CD4-positive, alpha-beta T cell treated with Interleukin-6 at 100 ng/mL for 8 hours (primary cell): ENCODE results near the gene SLC4A1AP.
"Not testable (repeated sequence)": the region's sequence is repeated elsewhere in the genome, so short reads cannot be mapped to it uniquely, and the experiment has no call there.

Experiments used
- DNase-seq: peaks from one replicate; pipeline ENCODE4 v3.0.0-alpha.2; 2020; ENCODE audit warnings: mixed read lengths, low spot score

The SLC4A1AP gene, protein sequence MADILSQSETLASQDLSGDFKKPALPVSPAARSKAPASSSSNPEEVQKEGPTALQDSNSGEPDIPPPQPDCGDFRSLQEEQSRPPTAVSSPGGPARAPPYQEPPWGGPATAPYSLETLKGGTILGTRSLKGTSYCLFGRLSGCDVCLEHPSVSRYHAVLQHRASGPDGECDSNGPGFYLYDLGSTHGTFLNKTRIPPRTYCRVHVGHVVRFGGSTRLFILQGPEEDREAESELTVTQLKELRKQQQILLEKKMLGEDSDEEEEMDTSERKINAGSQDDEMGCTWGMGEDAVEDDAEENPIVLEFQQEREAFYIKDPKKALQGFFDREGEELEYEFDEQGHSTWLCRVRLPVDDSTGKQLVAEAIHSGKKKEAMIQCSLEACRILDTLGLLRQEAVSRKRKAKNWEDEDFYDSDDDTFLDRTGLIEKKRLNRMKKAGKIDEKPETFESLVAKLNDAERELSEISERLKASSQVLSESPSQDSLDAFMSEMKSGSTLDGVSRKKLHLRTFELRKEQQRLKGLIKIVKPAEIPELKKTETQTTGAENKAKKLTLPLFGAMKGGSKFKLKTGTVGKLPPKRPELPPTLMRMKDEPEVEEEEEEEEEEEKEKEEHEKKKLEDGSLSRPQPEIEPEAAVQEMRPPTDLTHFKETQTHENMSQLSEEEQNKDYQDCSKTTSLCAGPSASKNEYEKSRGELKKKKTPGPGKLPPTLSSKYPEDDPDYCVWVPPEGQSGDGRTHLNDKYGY

DNA sequence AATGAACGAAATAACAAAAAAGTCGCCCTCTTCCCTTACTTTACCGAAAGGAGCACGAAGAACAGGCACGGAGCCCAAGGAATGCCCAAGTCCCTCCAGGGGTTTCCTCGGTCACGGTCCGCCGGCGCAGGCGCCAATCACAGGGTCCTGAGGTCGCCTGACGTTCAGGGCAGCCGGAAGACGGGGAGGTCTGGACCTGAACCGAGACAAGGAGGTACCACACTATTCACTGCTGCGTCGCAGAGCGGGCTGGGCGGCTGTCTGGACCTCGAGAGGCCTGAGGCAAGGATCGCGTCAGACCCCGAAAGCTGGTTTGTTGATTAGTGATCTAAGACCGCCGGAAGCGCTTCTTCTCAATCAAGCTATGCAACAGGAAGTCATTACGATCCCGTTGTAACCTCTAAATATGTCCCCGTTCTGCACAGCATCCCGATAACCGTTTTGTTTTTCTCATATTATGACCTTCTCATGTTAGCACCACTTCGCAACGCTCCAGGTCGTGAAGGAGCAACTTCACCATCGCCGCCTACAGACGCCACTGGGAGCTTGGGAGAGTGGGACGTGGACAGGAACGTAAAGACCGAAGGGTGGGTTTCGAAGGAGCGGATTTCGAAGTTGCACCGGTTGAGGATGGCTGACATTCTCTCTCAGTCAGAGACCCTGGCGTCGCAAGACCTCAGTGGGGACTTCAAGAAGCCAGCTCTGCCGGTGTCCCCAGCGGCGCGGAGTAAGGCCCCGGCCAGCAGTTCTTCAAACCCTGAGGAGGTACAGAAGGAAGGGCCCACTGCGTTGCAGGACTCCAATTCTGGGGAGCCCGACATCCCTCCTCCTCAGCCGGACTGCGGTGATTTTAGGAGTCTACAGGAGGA is at the start of gene SLC4A1AP, which contains the start of gene SUPT7L:
Gene SLC4A1AP, plus strand, starts transcription at position 605 of the 869 bp plus-strand sequence. Its CDS starts 26 bp downstream, at position 631.
Gene SUPT7L, minus strand, starts transcription at position 330 of the 869 bp plus-strand sequence. CDS start 1,422 bp downstream, outside the sequence.
- DNase-seq, result peak; percentile 62

DNA sequence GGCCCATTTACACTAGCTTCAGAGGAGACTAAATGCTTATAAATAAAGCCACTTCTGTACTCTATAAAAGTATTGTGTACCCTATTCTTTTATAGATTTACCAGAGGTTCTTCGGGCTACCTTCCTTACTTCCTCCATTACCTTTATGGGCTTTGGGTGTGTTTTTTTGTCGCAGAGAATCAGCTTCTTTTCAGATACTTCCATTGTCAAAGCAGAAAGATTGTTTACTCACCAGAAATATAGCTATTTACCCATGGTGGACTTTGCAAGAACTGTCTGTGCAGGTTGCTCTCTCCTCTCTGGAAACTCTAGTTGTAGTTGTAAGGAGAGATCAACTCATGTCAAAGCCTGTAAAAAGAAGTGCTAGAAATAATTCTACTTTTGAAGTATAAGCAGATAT is 49.7 kb upstream of the SLC4A1AP start:
- no peak for DNase-seq

DNA sequence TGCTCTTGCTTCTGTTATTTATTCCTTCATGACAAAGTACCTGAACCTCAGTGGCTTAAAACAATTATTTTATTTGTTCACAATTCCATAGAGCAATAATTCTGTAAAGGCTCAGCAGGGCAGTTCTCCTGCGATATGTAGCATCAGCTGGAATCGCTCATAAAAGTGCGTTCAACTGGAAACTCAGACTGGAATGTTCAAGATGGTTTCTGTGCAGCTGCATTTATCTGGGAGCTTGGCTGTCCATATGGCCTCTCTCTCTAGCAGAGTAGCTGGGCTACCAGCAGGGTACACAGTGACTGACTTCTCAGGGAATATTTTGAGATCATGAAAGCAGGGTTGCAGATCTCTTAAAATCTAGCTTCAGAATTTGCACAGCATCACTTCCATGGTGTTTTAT is 48.4 kb upstream of the SLC4A1AP start:
- DNase-seq, result no peak

DNA sequence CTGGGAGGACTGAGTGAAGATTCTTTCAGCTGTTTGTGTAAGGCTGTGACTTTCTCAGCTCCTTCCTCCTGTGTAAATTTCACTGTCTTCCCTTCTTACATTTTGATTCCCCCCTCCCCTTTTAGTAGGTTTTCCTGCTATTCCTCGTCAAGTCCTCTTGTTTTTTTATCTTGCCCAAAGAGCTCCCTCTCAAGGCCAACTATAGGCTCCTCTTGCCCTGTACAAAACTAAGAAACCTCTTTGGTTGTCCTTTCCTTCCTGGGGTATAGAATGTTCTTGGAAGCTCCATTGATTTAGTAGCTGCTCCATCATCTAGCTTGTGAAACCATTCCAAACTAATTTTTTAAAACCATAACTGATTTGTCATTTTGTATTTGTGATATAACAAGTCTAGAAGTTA is 42.2 kb upstream of the SLC4A1AP start:
- DNase-seq, result no peak

DNA sequence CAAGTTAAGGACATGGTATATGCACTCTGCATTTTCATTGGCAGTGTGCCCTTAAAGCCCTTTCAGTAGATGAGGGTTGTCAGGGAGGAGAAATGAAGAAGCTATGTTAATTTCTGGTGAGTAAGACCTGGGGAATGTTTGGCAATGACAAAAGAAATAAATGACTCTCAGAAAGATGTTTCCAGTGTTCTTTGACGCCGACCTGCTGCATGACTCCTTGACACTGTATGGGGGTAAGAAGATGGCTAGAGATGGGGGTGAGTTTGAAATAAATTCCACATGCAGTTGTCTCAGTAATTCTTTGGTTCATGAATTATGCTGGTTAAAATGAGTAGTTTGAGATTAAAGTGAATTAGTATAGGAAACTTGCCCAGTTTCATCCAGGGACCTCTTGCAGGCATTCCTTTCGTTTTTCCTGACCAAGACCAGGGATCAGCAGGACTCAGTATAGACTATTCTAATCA is 40.7 kb upstream of the SLC4A1AP start:
- DNase-seq, result no peak

DNA sequence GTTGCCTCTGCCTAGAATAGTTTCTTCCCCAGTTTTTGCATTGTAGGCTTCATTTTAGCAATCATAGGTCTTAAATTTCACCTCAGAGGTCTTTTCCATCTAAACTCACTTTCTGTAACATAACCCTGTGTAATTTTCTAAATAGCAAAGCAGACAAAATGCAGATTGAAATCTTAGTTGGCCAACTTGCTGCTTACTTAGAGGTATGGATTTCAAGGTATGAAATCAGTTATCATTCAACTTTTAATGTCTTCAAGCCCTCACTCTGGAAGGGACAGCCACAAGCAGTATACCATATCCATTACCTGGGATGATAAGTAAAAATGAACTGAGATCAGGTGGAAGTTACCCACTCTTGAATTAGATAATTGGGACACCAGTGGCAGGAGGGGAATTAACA is 38.7 kb upstream of the SLC4A1AP start:
- DNase-seq, result no peak

DNA sequence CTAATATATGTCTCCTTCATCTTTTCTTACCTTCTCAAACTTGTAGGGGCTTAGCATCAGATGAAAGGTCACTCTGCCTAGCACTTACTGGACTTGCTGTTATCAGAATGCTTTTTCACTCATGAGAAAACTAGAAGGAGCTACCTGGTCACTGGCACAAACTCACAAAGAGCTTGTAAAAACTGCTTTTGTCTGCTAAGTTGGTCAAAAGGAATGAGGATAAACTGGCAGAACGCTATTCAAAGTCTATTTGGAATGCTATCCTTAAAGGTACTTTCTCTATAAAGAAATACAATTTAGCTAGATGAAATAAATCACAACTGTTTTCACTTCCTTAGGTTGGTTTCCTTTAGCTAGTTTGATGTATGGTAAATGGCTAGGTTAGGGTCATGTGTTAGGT is 37.4 kb upstream of the SLC4A1AP start:
- not testable (repeated sequence) for DNase-seq

DNA sequence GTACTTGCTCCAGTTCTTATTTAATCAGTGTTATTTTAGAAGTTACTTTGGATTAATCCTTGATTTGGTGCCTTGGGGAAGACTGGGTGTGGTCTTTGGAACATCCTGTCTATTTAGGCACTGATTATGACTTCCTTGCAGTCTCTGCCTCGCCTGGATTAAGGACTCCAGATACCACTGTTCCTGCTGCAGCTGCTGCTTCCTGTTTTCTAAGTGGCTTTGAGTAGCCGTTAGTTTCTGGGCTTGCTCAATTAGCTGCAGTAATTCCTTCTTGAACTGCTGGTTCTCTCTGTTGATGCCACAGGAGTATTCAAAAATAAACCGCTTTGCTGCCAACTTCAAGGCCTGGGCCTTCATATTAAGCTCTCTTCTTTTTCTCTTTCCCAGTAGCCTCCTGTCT is 36.8 kb upstream of the SLC4A1AP start:
- not testable (repeated sequence) for DNase-seq

DNA sequence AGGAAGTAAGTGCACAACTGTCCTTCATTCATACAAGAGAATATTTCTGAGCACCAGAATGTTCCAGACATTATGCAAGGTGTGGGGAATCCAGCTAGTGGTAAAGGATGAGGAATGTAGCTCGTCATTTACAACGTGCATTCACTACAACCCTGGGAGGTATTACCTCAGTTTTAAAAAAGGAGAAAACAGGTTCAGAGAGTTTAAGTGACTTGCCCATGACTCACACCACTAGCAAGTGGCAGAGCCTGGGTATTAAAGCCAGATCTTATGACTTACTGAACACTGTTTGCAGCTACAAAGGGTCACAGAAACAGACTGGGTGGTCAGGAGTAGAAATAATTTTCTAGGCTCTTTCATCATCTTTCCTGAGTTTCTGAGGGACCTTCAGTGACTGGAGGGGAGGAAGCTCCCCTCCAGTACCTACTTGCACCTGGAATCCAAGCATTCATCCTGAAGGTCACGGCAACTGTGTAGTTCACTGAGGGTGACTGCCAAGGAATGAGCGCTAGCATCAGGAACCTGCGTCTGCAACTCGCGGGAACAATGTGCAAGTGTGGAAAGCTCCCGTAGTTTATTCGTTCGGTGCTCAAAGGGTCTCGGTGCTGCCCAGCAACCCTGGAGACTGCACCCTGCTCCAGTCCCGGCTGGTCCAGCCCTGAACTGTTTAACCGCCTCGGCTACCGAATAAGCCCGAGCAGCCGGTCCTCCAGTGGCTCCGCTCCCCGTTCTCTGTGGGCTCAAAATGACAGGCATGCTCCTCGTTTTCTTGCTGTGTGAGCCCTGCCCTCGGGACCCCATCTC is 35.5 kb upstream of the SLC4A1AP start:
- DNase-seq, result no peak

DNA sequence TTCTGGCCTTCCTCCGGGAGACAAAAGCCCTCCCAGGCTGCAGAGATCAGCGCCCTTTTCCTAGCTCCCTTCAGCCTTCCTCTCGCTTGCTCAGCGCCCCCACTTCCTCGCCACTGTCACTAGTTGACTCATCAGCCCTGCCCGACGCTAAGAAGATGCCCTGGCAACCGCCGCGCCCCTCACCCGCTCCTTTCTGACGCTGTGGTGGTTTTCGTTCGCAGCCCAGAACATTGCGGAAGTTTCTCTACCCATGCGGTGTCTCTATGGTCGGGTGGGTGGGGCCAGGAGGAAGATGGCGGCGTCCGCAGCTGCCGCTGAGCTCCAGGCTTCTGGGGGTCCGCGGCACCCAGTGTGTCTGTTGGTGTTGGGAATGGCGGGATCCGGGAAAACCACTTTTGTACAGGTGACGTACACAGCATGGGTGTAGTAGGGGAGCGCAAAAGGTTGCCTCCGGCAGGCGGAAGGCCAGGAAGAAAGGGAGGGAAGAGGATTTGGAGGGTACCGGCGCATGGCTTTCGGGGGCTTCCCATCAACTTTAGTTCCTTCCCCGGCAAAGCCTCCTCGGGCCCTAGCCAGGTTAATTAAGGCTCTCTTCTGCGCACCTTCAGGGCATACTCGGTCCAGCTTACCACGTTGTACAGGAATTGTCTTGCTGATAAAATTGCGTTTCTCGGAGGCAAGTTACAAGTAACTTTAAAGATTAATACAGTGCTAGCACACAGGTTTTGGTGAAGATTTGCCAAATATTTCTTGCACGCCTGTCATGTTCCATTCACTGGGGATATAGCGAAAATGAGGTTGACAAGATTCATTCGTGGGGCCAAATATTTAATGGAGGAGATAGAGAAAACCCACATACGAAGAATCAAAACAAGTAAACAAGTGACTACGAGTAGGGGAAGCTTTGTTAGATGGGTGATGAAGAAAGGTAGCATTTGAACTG is 34.7 kb upstream of the SLC4A1AP start, which contains the start of the genes CCDC121 and GPN1:
Gene CCDC121, minus strand, starts transcription at position 246 of the 943 bp plus-strand sequence. CDS start 1,213 bp downstream, outside the sequence.
Gene GPN1, plus strand, starts transcription at position 284 of the 943 bp plus-strand sequence. Its CDS starts 9 bp downstream, at position 293.
- peak; percentile 93 for DNase-seq

DNA sequence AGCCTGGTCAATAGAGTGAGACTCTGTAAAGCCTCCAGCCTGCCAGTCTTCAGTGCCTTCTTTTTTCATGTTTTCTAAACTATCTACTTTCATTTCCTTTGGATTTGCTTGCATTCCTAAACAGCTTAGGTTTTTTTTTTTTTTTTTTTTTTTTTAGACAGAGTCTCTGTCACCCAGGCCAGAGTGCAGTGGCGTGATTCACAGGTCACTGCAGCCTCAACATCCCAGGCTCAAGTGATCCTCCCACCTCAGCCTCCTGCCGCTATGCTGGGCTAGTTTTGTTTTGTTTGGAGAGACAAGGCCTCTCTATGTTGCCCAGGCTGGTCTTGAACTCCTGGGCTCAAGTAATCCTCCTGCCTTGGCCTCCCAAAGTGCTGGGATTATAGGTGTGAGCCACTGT is 33.4 kb upstream of the SLC4A1AP start:
- DNase-seq, result not testable (repeated sequence)

DNA sequence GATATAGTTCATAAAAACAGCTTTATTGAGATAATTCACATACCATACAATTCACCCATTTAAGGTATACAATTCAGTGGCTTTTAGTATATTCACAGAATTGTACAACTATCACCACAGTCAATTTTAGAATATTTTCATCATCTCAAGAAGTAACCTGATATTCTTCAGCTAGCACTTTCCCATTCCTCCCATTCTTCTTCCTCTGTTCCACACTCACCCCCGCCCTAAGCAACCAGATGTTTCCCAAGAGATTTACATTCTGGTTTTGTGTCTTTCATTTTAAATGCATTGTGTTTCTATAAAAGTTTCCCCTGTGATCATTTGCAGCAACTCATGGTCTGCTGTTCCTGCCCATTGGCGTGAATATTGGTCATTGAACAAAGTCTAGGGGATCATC is 29.4 kb upstream of the SLC4A1AP start:
- no peak for DNase-seq

DNA sequence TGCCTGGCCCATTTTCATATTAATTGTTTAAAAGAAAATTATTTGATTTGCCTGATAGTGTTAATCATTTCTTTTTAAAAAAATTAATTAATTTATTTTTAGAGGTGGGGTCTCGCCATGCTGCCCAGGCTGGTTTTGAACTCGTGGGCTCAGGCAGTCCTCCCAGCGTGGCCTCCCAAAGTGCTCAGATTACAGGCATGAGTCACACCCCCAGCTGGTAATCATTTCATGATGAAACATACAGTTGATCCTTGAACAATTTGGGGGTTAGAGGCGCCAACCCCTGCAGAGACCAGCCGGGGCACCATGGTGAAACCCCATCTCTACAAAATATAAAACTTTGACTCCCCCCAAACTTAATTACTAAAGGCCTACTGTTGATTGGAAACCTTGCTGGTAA is 26.9 kb upstream of the SLC4A1AP start:
- no peak for DNase-seq

DNA sequence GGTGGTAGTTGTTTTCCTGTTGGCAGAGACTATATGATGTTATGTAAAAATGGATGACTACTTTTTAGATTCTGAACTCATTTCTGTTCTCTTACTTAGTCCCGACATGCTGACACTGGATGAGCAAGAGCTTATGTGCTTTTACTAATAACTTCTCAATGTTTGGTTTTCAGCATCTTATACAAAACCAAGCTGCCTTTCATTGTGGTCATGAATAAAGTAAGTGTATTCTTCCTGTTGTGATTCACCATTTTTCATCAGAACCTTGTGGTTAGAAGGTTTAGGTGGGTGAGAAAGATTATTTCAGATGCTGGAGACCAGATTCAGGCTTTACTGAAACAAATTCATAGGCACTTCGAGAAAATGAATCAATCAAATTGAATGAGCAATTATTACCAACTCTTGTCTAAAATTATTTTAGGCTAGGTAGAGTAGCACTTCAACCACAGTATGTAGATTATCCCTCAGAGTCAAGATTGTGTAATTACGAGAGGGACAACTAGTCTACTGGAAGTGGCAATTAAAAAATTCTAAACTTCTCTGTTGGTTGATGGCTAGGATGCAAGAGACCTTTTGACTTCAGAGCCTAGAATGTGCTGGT is 25.6 kb upstream of the SLC4A1AP start:
- peak; percentile 6 for DNase-seq

DNA sequence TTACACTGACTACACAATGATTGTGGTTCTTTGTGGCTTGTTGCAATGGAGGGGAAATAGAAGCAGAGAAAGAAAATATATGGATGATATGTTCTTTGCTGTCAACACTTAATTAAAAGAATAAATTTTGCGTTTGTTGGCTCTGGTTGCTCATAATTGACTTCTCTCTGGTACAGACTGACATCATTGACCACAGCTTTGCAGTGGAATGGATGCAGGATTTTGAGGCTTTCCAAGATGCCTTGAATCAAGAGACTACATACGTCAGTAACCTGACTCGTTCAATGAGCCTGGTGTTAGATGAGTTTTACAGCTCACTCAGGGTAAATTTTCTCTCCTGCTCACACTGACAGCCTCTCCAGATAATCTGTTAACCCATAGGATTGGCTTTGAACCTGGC is 25.0 kb upstream of the SLC4A1AP start:
- no peak for DNase-seq

DNA sequence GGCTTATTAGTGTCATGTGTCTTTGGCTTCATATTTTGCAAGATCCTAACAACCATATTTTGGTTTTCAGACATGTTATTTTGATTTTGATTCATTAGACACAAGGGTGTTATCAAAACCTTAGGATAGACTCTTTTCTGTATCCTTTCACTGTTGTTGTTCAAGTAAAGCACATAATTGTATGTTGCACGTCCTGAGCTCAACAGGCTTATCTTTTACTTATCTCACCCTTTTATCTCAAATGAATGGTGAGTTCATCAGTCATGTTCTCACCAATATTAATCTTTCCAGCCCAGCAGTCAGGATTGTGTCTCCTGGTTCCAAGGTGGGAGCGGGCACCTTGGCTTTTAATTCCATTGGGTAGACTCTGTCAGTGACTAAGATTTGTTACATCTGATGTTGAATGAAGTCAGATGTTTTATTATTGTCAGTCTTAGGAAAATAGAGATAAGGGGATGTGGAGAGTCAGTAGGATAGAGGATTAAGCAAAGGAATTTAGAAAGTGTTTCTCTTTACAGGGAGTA is 22.9 kb upstream of the SLC4A1AP start:
- DNase-seq, result no peak

DNA sequence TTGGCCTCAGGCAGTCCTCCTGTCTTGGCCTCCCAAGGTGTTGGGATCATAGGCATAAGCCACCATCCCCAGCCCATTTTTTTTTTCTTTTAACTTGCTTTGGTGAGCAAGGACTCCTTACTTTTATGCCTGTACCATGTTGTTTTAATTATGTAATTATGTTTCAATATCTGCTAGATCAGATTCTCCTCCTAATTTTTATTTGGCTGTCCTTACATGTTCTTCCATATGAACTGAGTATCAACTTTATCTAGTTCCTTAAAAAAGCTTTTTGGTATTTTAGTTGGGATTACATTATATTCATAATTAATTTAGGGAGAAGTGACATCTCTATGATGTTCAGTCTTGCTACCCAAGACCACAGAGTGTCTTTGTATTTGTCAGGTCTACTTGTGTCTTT is 18.5 kb upstream of the SLC4A1AP start:
- DNase-seq, result no peak

DNA sequence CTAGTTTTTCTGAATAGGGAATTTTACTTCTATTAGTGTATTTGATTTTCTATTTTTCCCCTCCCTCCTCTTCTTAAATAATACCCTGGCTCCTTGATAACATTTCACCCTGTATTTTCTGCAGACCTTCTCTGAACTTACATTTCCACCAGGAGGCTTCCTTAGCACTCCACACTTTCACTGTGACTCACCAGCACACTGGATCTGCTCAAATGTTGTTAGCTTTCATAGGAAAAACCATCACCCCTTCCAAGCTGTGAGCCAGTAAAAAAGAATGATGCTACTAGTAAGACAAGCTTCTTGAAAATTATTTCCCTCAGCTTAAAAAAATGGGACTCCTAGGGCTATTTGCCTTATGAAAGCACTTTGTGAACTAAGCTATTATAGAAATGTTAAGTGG is 16.4 kb upstream of the SLC4A1AP start:
- no peak for DNase-seq

DNA sequence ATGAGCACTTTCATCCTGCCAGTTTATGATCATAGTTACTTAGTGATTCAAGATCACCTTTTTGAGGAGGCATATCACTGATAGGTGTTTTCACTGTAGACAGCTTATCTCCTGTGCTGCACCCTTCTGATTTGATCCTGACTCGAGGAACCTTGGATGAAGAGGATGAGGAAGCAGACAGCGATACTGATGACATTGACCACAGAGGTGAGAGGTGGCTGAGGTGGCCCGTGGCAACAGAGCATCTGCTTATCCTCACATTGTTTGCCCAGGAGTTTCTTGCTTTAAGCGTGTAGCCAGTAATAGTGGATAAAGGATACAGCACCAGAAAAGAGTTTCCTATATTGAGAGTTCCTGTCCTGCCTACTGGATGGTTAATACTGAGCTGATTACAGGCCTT is 16.0 kb upstream of the SLC4A1AP start:
- no peak for DNase-seq
